ENCODE data around the gene ST7.

DNA sequence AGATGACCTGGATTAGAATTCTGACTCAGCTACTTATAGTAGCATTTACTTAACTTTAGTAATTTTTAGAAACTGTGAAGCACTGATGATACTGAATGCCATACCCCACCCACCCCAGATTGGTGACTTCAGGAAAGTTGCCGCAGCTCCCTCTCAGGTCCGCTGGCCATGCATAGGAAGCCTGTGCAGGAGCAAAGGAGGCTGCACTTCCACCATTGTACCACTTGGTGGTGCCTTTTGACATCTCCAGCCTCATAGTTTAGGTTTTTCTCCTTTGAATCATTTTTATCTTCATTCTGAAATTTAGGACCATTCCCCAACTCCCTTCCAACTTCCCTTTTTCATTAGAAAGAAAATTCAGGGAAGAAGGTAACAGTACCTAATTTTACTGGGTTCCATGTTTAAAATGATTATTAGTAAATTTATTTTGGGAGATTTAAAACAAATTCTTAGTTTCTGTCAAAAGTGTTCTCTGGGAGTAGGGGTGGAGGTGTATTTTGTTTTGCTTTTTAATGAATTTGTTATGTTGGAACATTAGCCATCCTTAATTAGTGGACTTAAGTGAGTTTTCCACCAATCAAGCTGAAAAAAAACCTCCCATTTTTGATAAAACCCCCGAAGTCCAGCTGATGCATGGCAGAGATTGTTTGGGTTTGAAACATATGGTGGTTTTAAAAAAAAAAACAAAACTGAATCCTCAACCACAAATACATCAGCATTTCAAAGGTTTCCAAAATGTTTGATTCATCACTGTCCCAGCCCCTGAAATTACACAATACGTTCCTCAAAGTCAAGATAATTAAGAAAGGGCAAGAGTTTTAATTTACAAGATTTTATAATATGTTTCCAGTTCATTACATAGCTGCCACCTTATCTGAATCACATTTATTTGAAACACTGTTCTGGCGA is 259.9 kb downstream of the ST7 start:
- TF ChIP-seq ZNF274 (IDR thresholded peaks at IDR 0.05; ENCODE audit: low read depth, low read length) (no peak), YY1 (IDR thresholded peaks at IDR 0.05; ENCODE audit: insufficient read depth, insufficient read length) (no peak)
